Left kidney (tissue), 2 donors: ENCODE measurements around the gene CYB5D1. TPM values are rescaled to one million over a fixed set of nuclear protein-coding genes. Genes with fewer than 3 reads are reported as not detected.

ENCODE experiments used
- DNase-seq: peaks from one replicate; pipeline ENCODE4 v3.0.0-alpha.2; 2013
- polyA plus RNA-seq: library from polyadenylated mRNA; unstranded; fragments of 120-200 nt; gene quantifications from one replicate; pipeline ENCODE4 v1.2.1, GENCODE V29; 2013; ENCODE audit not compliant: insufficient read length

The CYB5D1 gene
- polyA plus RNA-seq, 1 donor = 29.7 TPM

DNA sequence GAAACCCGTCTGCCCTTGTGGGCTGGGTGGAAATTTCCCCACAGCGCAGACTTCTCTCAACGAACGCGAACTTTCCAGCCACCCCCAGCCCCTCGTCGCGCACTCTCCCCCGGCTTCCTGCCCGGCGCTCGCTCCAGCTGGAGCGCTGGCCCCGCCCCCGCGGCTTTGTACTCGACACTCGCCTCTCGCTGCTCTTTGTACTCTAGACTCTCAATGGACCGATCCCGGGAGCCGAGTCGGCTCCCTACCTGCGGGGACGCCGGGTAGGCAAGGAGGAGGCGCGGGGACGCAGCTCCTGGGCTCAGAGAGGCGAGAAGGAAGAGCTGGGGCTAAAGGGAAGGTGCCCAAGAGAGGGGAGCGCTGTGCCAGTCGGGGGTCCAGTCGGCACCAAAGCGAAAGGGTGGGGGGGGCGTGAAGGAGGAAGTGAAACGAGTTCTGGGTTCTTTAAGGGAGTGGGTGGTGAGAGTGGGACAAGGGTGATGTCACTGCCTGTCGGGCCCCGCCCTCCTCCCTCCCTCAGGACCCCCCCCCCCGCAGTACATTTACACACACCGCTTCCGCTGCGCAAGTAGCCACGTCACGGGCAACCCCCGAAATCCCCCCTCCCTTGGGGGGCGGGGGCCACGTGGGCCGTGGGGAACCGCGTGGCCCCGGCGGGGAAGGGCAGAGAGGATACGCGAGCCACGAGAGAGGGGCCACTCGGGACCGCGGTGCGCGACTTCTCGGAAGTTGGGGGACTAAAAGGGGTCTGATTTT lies 14.1 kb upstream of the CYB5D1 start:
- DNase-seq = peak; percentile 75

DNA sequence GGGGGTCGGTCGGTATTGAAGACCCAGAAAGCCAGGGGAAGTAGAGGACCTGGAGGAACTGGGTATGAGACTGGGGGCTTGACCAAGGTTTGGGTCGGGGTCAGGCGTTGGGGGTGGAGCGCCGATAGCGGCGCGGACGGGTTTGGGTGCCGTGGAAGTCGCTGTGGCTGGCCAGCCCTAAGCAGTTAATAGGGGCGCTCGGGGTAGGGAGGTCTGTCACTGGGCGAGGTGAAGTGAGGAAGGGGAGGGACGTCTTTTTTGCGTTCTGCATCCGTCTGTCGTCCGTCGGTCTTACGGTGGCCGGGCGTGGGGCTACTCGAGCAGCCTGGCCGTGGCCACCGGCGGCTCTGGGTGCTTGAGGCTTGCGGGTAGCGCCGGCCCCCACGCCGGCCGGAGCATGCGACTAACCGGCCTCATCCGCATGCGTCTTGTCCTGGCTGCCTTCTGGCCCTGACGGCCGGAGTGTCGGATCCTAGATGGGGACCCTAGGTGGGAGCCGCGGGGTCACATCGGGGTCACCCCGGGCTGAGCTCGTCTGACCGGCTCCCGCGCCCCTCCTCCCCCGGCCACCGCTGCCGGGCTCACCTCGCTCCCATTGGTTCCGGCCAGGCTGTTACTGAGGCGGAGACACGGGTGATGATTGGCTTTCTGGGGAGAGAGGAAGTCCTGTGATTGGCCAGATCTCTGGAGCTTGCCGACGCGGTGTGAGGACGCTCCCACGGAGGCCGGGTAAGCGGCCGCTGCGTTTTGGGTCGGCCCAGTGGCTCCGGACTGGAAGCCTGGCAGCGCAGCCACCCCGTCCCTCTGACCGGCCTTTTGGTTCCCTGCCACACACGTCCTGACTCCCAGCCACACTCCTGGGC lies 13.3 kb upstream of the CYB5D1 start:
- DNase-seq = peak; percentile 91

DNA sequence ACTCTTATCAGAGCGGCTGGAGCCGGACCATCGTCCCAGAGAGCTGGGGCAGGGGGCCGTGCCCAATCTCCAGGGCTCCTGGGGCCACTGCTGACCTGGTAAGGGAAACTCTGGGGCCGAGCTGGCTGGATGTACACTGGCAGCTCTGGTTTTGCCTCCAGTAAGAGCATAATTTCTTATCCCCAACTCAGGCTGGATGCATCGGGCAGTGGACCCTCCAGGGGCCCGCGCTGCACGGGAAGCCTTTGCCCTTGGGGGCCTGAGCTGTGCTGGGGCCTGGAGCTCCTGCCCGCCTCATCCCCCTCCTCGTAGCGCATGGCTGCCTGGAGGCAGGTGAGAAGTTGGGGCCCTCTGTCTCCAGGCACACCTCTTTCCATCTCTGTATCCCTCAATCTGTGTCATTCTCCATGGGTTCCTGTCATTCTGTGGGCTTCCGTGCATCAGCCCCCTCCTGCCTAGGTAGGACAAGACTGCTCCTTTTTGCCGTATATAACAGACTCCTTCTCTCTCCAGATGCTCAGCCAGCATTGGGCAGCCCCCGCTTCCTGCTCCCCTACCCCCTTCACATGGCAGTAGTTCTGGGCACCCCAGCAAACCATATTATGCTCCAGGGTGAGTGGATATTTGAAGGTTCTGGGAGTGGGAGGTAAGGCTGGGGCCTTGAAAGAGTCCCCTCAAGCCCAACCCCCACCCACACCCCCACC lies 12.3 kb upstream of the CYB5D1 start:
- no peak for DNase-seq

DNA sequence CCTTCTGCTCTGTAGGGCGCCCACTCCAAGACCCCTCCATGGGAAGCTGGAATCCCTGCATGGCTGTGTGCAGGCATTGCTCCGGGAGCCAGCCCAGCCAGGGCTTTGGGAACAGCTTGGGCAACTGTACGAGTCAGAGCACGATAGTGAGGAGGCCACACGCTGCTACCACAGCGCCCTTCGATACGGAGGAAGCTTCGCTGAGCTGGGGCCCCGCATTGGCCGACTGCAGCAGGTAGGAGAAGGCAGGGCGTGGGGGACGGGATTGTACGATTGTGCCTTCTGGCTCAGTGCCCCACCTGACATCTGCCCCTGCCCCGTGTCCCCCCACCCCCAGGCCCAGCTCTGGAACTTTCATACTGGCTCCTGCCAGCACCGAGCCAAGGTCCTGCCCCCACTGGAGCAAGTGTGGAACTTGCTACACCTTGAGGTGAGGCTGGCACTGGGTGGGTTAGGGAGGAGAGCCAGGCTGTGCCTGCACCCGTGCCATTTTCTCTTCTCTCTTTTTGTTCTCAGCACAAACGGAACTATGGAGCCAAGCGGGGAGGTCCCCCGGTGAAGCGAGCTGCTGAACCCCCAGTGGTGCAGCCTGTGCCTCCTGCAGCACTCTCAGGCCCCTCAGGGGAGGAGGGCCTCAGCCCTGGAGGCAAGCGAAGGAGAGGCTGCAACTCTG lies 11.6 kb upstream of the CYB5D1 start:
- no peak for DNase-seq

DNA sequence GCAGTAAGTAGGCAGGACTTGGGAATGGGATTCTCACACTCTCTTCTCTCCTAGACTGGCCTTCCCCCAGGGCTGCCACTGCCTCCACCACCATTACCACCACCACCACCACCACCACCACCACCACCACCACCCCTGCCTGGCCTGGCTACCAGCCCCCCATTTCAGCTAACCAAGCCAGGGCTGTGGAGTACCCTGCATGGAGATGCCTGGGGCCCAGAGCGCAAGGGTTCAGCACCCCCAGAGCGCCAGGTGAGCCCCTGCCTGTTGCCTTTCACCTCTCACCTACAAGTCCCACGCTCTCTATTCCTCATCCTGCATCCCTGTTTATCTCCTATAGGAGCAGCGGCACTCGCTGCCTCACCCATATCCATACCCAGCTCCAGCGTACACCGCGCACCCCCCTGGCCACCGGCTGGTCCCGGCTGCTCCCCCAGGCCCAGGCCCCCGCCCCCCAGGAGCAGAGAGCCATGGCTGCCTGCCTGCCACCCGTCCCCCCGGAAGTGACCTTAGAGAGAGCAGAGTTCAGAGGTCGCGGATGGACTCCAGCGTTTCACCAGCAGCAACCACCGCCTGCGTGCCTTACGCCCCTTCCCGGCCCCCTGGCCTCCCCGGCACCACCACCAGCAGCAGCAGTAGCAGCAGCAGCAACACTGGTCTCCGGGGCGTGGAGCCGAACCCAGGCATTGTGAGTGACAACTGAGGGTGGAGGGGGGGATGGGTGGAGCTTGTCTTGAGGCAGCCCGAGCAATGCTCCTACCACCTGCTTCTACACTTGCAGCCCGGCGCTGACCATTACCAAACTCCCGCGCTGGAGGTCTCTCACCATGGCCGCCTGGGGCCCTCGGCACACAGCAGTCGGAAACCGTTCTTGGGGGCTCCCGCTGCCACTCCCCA lies 10.8 kb upstream of the CYB5D1 start:
- no peak for DNase-seq

DNA sequence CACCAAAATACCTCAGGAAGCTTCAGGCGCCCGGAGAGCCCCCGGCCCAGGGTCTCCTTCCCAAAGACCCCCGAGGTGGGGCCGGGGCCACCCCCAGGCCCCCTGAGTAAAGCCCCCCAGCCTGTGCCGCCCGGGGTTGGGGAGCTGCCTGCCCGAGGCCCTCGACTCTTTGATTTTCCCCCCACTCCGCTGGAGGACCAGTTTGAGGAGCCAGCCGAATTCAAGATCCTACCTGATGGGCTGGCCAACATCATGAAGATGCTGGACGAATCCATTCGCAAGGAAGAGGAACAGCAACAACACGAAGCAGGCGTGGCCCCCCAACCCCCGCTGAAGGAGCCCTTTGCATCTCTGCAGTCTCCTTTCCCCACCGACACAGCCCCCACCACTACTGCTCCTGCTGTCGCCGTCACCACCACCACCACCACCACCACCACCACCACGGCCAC lies 9.6 kb upstream of the CYB5D1 start:
- no peak for DNase-seq

DNA sequence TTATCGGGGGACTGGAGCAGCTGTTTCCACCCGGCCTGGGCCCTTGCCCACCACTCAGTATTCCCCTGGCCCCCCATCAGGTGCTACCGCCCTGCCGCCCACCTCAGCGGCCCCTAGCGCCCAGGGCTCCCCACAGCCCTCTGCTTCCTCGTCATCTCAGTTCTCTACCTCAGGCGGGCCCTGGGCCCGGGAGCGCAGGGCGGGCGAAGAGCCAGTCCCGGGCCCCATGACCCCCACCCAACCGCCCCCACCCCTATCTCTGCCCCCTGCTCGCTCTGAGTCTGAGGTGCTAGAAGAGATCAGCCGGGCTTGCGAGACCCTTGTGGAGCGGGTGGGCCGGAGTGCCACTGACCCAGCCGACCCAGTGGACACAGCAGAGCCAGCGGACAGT lies 9.1 kb upstream of the CYB5D1 start:
- no peak for DNase-seq

DNA sequence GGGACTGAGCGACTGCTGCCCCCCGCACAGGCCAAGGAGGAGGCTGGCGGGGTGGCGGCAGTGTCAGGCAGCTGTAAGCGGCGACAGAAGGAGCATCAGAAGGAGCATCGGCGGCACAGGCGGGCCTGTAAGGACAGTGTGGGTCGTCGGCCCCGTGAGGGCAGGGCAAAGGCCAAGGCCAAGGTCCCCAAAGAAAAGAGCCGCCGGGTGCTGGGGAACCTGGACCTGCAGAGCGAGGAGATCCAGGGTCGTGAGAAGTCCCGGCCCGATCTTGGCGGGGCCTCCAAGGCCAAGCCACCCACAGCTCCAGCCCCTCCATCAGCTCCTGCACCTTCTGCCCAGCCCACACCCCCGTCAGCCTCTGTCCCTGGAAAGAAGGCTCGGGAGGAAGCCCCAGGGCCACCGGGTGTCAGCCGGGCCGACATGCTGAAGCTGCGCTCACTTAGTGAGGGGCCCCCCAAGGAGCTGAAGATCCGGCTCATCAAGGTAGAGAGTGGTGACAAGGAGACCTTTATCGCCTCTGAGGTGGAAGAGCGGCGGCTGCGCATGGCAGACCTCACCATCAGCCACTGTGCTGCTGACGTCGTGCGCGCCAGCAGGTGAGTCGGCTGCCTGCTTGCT lies 8.6 kb upstream of the CYB5D1 start:
- DNase-seq = no peak

DNA sequence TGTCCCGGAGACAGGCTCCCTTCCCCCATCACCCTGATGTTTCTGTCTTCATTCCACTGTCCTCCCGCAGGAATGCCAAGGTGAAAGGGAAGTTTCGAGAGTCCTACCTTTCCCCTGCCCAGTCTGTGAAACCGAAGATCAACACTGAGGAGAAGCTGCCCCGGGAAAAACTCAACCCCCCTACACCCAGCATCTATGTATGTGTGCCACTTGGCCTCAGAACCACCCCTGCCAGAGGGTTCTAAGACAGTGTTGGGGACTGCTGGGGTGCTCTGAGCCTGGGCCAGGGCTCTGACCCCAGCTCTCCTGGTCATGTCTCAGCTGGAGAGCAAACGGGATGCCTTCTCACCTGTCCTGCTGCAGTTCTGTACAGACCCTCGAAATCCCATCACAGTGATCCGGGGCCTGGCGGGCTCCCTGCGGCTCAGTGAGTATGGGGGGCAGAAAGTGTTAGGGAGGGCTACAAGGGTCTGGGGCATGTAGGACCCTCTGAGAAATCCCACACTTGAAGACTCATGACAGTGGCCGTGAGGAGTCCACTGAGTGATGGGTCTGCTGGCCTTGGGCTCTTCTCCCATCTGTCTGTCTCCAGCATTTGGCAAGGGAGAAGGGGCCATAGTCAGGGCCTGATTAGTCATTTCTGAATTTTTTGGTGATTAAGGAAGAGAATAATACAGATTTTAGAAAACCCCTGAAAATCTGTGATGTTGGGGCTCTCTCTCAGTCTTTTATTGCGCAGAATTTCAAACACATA lies 7.9 kb upstream of the CYB5D1 start:
- no peak for DNase-seq

DNA sequence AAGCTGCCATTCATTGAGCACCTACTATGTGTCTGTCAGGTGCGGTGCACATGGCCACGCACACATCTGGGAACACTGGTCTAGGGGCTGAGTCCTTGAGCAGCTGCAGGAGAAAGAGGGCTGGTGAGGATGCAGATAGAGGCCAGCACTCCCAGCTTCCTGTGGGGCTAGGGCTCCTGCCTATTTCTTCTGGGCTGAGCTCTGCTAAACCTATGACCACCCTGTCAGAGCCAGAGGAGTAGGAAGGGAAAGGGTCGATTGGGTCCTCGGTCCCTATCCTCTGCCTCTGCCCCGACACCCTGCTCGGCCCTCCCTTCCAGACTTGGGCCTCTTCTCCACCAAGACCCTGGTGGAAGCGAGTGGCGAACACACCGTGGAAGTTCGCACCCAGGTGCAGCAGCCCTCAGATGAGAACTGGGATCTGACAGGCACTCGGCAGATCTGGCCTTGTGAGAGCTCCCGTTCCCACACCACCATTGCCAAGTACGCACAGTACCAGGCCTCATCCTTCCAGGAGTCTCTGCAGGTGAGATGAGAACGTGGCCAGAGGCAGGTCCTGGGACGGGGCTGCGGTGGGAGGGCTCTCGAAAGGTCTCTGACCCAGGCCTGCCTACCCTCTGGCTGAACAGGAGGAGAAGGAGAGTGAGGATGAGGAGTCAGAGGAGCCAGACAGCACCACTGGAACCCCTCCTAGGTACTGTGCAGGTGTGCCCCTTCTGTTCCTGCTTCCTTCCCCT lies 6.9 kb upstream of the CYB5D1 start:
- no peak for DNase-seq

DNA sequence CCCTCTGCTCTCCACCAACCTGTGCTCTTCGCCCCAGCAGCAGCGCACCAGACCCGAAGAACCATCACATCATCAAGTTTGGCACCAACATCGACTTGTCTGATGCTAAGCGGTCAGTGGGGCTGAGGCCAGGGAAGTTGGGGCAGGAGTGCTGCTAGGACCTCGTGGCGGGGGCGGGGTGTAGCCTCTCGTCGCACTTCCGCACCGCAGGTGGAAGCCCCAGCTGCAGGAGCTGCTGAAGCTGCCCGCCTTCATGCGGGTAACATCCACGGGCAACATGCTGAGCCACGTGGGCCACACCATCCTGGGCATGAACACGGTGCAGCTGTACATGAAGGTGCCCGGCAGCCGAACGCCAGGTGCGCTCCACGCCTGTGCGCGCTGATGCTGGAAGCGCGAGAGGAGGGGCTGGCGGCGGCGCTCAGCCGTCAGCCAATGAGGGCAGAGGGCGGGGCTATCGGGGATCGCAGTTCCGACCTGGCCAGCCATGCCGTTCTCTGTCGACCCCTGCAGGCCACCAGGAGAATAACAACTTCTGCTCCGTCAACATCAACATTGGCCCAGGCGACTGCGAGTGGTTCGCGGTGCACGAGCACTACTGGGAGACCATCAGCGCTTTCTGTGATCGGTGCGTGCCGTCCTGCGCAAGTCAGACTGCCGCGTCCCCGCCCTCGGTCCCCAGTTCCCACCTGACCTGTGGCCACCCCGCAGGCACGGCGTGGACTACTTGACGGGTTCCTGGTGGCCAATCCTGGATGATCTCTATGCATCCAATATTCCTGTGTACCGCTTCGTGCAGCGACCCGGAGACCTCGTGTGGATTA lies 6.2 kb upstream of the CYB5D1 start:
- DNase-seq = peak; percentile 87

DNA sequence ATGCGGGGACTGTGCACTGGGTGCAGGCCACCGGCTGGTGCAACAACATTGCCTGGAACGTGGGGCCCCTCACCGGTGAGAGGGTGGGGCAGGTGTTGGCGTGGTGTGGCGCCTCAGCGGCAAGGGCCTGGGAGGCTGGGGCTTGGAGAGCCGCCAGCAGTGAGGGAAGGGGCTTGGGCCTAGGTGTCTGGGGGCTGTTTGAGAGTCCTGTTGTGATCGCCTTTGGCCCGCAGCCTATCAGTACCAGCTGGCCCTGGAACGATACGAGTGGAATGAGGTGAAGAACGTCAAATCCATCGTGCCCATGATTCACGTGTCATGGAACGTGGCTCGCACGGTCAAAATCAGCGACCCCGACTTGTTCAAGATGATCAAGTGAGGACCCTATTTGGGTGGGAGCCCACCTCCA lies 5.5 kb upstream of the CYB5D1 start:
- no peak for DNase-seq

DNA sequence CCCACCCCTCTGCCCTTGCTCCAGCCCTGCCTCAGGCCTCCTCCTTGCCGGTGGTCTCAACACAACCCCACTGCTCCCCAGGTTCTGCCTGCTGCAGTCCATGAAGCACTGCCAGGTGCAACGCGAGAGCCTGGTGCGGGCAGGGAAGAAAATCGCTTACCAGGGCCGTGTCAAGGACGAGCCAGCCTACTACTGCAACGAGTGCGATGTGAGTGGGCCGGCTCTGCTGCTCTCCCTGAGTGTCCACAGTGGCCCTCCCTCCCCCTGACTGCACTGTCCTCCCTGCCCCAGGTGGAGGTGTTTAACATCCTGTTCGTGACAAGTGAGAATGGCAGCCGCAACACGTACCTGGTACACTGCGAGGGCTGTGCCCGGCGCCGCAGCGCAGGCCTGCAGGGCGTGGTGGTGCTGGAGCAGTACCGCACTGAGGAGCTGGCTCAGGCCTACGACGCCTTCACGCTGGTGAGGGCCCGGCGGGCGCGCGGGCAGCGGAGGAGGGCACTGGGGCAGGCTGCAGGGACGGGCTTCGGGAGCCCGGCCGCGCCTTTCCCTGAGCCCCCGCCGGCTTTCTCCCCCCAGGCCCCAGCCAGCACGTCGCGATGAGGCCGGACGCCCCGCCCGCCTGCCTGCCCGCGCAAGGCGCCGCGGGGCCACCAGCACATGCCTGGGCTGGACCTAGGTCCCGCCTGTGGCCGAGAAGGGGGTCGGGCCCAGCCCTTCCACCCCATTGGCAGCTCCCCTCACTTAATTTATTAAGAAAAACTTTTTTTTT lies 4.7 kb upstream of the CYB5D1 start:
- no peak for DNase-seq

DNA sequence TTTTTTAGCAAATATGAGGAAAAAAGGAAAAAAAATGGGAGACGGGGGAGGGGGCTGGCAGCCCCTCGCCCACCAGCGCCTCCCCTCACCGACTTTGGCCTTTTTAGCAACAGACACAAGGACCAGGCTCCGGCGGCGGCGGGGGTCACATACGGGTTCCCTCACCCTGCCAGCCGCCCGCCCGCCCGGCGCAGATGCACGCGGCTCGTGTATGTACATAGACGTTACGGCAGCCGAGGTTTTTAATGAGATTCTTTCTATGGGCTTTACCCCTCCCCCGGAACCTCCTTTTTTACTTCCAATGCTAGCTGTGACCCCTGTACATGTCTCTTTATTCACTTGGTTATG lies 4.1 kb upstream of the CYB5D1 start:
- DNase-seq = no peak

DNA sequence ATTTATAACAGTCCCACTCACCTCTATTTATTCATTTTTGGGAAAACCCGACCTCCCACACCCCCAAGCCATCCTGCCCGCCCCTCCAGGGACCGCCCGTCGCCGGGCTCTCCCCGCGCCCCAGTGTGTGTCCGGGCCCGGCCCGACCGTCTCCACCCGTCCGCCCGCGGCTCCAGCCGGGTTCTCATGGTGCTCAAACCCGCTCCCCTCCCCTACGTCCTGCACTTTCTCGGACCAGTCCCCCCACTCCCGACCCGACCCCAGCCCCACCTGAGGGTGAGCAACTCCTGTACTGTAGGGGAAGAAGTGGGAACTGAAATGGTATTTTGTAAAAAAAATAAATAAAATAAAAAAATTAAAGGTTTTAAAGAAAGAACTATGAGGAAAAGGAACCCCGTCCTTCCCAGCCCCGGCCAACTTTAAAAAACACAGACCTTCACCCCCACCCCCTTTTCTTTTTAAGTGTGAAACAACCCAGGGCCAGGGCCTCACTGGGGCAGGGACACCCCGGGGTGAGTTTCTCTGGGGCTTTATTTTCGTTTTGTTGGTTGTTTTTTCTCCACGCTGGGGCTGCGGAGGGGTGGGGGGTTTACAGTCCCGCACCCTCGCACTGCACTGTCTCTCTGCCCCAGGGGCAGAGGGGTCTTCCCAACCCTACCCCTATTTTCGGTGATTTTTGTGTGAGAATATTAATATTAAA lies 3.6 kb upstream of the CYB5D1 start:
- DNase-seq = no peak

DNA sequence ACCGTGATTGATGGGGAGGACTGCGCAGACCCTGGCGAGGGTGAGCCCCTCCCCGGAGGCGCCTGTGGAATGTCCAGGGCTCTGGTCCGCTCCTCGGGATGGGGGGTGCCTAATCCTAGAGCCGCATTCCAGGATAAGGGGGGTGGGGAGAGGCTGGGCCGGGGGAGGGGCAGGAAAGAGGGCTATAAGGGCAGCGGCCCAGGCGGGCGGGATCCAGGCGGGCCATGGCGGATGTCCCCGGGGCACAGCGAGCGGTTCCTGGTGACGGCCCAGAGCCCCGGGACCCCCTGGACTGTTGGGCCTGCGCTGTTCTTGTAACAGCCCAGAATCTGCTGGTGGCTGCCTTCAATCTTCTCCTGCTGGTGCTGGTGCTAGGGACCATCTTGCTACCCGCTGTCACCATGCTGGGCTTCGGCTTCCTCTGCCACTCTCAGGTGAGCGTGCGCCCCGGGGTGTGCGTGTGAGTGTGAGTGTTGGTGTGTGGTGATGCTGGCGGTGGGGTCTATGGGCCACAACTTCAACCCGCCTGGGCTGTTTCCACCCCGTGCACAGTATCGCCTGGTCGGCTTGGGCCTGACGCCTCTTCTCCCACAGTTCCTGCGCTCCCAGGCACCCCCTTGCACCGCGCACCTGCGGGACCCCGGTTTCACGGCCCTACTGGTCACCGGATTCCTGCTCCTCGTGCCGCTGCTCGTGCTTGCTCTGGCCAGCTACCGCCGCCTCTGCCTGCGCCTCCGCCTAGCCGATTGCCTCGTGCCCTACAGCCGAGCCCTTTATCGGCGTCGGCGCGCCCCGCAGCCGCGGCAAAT lies 2.7 kb upstream of the CYB5D1 start, which contains the start of gene TMEM88:
TSS of gene TMEM88 (plus strand) at position 216 of the 809 bp plus-strand sequence. CDS start at position 225, 9 bp downstream.
- peak; percentile 40 for DNase-seq
